ENCODE results near the gene SHCBP1. TPM values are rescaled to one million over a fixed set of nuclear protein-coding genes. Genes with fewer than 3 reads are reported as not detected.
A peak's percentile ranks its signal among the peaks of the same experiment; 100 is the strongest.
"Not testable (repeated sequence)": the region's sequence is repeated elsewhere in the genome, so short reads cannot be mapped to it uniquely, and the experiment has no call there.

The SHCBP1 gene
- polyA plus RNA-seq, 1 experiment = 12.3 TPM

DNA sequence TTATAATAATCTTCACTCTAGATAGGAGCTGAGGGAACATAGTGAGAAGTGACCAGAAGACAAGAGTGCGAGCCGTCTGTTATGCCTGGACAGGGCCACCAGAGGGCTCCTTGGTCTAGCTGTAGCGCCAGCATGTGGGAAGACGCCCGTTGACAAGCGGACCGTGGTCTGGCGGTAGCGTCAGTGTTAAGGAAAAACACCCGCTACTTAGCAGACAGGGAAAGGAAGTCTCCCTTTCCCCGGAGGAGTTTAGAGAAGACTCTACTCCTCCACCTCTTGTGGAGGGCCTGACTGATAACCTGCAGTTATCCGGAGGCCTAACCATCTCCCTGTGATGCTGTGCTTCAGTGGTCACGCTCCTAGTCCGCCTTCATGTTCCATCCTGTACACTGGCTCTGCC, 66.7 kb downstream of the SHCBP1 start:
- DNase-seq (ENCODE audit: low read depth, low spot score) = peak; percentile 41
- TF ChIP-seq, protein P1, sequence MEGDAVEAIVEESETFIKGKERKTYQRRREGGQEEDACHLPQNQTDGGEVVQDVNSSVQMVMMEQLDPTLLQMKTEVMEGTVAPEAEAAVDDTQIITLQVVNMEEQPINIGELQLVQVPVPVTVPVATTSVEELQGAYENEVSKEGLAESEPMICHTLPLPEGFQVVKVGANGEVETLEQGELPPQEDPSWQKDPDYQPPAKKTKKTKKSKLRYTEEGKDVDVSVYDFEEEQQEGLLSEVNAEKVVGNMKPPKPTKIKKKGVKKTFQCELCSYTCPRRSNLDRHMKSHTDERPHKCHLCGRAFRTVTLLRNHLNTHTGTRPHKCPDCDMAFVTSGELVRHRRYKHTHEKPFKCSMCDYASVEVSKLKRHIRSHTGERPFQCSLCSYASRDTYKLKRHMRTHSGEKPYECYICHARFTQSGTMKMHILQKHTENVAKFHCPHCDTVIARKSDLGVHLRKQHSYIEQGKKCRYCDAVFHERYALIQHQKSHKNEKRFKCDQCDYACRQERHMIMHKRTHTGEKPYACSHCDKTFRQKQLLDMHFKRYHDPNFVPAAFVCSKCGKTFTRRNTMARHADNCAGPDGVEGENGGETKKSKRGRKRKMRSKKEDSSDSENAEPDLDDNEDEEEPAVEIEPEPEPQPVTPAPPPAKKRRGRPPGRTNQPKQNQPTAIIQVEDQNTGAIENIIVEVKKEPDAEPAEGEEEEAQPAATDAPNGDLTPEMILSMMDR (IDR thresholded peaks at IDR 0.05; ENCODE audit: low read depth, low read length) = peak; percentile 93

DNA sequence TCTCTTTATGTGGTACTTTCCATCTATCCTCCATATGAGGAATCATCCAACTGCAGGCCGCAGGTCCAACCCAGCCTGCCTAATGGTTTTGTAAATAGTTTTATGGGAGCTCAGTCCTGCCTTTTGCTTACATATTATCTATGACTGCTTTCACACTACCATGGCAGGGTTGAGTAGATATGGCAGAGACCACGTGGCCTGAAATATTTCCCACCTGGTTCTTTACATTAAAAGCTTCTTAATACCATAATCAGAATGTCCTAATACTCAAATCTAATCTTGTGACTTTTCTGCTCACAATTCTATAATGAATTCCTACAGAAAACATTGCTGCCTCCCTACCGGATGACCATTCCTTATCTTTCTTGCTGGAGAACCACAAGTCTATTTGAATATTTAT, 71.7 kb downstream of the SHCBP1 start:
- no peak overlapping the region for H3K4me3 ChIP-seq (ENCODE audit: low read depth, low read length)
- TF ChIP-seq, protein P1 (IDR thresholded peaks at IDR 0.05; ENCODE audit: low read depth, low read length) = no peak
- DNase-seq (ENCODE audit: low read depth, low spot score) = no peak
- no peaks in the 10 kb centered on the region for H3K27me3 ChIP-seq (ENCODE audit: control insufficient read depth, insufficient read depth, low read length)
- no peaks in the 10 kb centered on the region for H3K9me3 ChIP-seq (ENCODE audit: control insufficient read depth, insufficient read depth, low read length)
- ChIA-PET POLR2A (no interaction called here), CTCF (interaction anchor here (4.5 kb wide), 1 partner anchor 58 kb away, joined by 31 read pairs; no protein-coding TSS in a partner anchor)
- H3K27ac ChIP-seq (ENCODE audit: low read depth, low read length) = no peak overlapping the region

More for the DNA sequence above, 66.7 kb downstream of the SHCBP1 start:
- CTCF ChIA-PET = interaction anchor here (1.0 to 8.5 kb wide), 14 partner anchors 9 to 120 kb away, joined by 3 to 304 read pairs (median 6); no protein-coding TSS in a partner anchor
- H3K27ac ChIP-seq (ENCODE audit: low read depth, low read length); H3K27me3 ChIP-seq (ENCODE audit: control insufficient read depth, insufficient read depth, low read length); H3K9me3 ChIP-seq (ENCODE audit: control insufficient read depth, insufficient read depth, low read length); POLR2A ChIA-PET: not testable (repeated sequence)
- H3K4me3 ChIP-seq (ENCODE audit: low read depth, low read length) = peak overlapping the region; percentile 18

Small RNA genes lying within 50 kb of the gene (small RNA-seq; reads per million reads assigned to genes)
- not detected for gene RNU6-845P (ENCODE audit: insufficient read length, low read depth)

Other genes with a start within 250 kb of the SHCBP1 start
- 52.8 and 73.2 TPM in 2 replicates for gene VPS35, start 67.8 kb upstream of the SHCBP1 start, polyA plus RNA-seq (2011; rRNA removed)
- gene ORC6, start 68.3 kb upstream of the SHCBP1 start, polyA plus RNA-seq (2011; rRNA removed) = 4.2 and 6.6 TPM in 2 replicates
- gene MYLK3, start 127.0 kb upstream of the SHCBP1 start, polyA plus RNA-seq (2011; rRNA removed) = 0.09 and 0.11 TPM in 2 replicates
- 16.8 and 21.7 TPM in 2 replicates for gene C16orf87, start 209.8 kb upstream of the SHCBP1 start, polyA plus RNA-seq (2011; rRNA removed)

Measured in AG04450 (cell line).